Measurements from ENCODE around the gene CDKN2A.

DNA sequence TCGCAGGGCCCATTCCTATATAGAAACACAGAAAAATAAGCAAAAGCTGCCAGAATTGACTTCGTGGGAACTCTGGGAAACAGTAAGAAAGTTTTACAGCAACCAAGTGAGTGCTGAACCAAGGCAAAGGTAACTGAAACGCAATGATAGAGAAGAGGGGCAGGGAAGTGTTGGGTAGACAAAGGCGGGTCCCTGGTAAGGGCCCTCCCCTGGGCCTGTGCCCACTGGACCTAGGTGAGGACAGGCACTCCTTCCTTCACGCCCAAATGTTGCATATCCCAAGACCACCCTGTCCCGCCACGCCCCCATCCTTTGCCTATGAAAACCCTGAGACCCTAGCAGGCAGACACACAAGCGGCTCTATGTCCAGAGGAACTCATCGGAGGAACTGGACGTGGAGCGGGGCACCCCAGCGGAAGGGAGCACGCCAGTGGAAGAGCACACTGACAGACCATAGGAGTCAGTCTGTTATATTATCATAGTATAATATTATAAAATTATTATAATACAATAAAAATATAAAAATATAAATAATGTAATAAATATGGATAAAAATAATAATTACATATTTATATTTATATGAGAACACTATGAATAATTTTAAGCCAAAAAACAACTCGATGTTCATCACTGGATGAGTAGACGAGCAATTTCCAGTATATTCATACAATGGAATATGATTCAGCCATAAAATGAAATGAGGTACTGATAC, 27.9 kb downstream of the CDKN2A start:
- TF ChIP-seq, protein P1, sequence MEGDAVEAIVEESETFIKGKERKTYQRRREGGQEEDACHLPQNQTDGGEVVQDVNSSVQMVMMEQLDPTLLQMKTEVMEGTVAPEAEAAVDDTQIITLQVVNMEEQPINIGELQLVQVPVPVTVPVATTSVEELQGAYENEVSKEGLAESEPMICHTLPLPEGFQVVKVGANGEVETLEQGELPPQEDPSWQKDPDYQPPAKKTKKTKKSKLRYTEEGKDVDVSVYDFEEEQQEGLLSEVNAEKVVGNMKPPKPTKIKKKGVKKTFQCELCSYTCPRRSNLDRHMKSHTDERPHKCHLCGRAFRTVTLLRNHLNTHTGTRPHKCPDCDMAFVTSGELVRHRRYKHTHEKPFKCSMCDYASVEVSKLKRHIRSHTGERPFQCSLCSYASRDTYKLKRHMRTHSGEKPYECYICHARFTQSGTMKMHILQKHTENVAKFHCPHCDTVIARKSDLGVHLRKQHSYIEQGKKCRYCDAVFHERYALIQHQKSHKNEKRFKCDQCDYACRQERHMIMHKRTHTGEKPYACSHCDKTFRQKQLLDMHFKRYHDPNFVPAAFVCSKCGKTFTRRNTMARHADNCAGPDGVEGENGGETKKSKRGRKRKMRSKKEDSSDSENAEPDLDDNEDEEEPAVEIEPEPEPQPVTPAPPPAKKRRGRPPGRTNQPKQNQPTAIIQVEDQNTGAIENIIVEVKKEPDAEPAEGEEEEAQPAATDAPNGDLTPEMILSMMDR (IDR thresholded peaks at IDR 0.05; ENCODE audit: low read depth, low read length, missing input control), result no peak
- no peak for TF ChIP-seq RAD21 (IDR thresholded peaks at IDR 0.05)
- no peak for TF ChIP-seq JUND (IDR thresholded peaks at IDR 0.05)
- TF ChIP-seq YY1 (IDR thresholded peaks at IDR 0.05), result no peak
- no peak for TF ChIP-seq RXRA (IDR thresholded peaks at IDR 0.05)
- TF ChIP-seq, protein P2, sequence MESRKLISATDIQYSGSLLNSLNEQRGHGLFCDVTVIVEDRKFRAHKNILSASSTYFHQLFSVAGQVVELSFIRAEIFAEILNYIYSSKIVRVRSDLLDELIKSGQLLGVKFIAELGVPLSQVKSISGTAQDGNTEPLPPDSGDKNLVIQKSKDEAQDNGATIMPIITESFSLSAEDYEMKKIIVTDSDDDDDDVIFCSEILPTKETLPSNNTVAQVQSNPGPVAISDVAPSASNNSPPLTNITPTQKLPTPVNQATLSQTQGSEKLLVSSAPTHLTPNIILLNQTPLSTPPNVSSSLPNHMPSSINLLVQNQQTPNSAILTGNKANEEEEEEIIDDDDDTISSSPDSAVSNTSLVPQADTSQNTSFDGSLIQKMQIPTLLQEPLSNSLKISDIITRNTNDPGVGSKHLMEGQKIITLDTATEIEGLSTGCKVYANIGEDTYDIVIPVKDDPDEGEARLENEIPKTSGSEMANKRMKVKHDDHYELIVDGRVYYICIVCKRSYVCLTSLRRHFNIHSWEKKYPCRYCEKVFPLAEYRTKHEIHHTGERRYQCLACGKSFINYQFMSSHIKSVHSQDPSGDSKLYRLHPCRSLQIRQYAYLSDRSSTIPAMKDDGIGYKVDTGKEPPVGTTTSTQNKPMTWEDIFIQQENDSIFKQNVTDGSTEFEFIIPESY (IDR thresholded peaks at IDR 0.05), result no peak
- TF ChIP-seq, protein P3, sequence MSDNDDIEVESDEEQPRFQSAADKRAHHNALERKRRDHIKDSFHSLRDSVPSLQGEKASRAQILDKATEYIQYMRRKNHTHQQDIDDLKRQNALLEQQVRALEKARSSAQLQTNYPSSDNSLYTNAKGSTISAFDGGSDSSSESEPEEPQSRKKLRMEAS (IDR thresholded peaks at IDR 0.05), result no peak
- no peak for TF ChIP-seq SP1 (IDR thresholded peaks at IDR 0.05)
- no peak for TF ChIP-seq FOXA2 (IDR thresholded peaks at IDR 0.05)
- no peak for TF ChIP-seq TAF1 (conservative IDR thresholded peaks at IDR 0.05)
- TF ChIP-seq, protein P4, sequence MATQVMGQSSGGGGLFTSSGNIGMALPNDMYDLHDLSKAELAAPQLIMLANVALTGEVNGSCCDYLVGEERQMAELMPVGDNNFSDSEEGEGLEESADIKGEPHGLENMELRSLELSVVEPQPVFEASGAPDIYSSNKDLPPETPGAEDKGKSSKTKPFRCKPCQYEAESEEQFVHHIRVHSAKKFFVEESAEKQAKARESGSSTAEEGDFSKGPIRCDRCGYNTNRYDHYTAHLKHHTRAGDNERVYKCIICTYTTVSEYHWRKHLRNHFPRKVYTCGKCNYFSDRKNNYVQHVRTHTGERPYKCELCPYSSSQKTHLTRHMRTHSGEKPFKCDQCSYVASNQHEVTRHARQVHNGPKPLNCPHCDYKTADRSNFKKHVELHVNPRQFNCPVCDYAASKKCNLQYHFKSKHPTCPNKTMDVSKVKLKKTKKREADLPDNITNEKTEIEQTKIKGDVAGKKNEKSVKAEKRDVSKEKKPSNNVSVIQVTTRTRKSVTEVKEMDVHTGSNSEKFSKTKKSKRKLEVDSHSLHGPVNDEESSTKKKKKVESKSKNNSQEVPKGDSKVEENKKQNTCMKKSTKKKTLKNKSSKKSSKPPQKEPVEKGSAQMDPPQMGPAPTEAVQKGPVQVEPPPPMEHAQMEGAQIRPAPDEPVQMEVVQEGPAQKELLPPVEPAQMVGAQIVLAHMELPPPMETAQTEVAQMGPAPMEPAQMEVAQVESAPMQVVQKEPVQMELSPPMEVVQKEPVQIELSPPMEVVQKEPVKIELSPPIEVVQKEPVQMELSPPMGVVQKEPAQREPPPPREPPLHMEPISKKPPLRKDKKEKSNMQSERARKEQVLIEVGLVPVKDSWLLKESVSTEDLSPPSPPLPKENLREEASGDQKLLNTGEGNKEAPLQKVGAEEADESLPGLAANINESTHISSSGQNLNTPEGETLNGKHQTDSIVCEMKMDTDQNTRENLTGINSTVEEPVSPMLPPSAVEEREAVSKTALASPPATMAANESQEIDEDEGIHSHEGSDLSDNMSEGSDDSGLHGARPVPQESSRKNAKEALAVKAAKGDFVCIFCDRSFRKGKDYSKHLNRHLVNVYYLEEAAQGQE (IDR thresholded peaks at IDR 0.05), result no peak
- no peak for TF ChIP-seq GABPA (IDR thresholded peaks at IDR 0.05 in 1 of 2, conservative IDR thresholded peaks at IDR 0.05 in 1 of 2)
- TF ChIP-seq, protein P5, sequence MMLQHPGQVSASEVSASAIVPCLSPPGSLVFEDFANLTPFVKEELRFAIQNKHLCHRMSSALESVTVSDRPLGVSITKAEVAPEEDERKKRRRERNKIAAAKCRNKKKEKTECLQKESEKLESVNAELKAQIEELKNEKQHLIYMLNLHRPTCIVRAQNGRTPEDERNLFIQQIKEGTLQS (IDR thresholded peaks at IDR 0.05), result no peak
